WI38 (cell line): ENCODE data around the gene FAIM2.

Source experiments
- H3K4me3 ChIP-seq: 2 replicates; pipeline ENCODE4 v1.5.1; 2011; ENCODE audit warnings: low read depth, mild to moderate bottlenecking, control low read depth, low read length
- CTCF ChIP-seq: IDR thresholded peaks from 2 replicates; pipeline ENCODE4 v1.5.1; 2012; ENCODE audit warnings: low read depth, mild to moderate bottlenecking, control low read depth, low read length

FAIM2 gene

GRCh38 chr12:49847161-49847560 lies 56.5 kb downstream of the FAIM2 start:
- H3K4me3 ChIP-seq, result no peak overlapping the region
- no peak for TF ChIP-seq CTCF

- H3K4me3 ChIP-seq, result no peak overlapping the region
- TF ChIP-seq CTCF, result no peak
Observed at GRCh38 chr12:49846032-49846431, 57.7 kb downstream of the FAIM2 start.

- no peak for TF ChIP-seq CTCF
- no peak overlapping the region for H3K4me3 ChIP-seq
Observed at GRCh38 chr12:49843876-49844437, 59.7 kb downstream of the FAIM2 start.

- H3K4me3 ChIP-seq, result peak overlapping the region; percentile 74
Observed at GRCh38 chr12:49843411-49843810, 60.3 kb downstream of the FAIM2 start.

GRCh38 chr12:49842519-49843352 lies 61.0 kb downstream of the FAIM2 start, which contains the start of gene BCDIN3D:
Gene BCDIN3D (minus strand): TSS chr12:49843106. CDS start chr12:49843087, 19 bp downstream.
- TF ChIP-seq CTCF, result no peak
- peak within 1 kb of the TSS; percentile 74 for H3K4me3 ChIP-seq

More at GRCh38 chr12:49843411-49843810, 60.3 kb downstream of the FAIM2 start:
- no peak for TF ChIP-seq CTCF

- H3K4me3 ChIP-seq, result no peak overlapping the region
- TF ChIP-seq CTCF, result peak; percentile 70
Observed at GRCh38 chr12:49838973-49839633, 64.6 kb downstream of the FAIM2 start.

GRCh38 chr12:49832836-49833421 lies 70.8 kb downstream of the FAIM2 start:
- no peak for TF ChIP-seq CTCF
- no peak overlapping the region for H3K4me3 ChIP-seq
